Thyroid gland (tissue), 4 donors: ENCODE measurements around the gene CDC20. TPM values are rescaled to one million over a fixed set of nuclear protein-coding genes. Genes with fewer than 3 reads are reported as not detected.

Source experiments
- DNase-seq, 2 donors: peaks; one replicate each; pipeline ENCODE4 v3.0.0-alpha.2; 2019
- H3K27ac ChIP-seq, 3 donors: fragments of 200-600 bp; sonication (generic); 1 replicate in 2 of 3; 2 replicates in 1 of 3; pipeline ENCODE4 v1.5.1; 2016 to 2019; ENCODE audit warnings: mild to moderate bottlenecking in 1 of 3, moderate library complexity in 1 of 3
- H3K27me3 ChIP-seq: fragments of 200-600 bp; sonication (generic); one replicate; pipeline ENCODE4 v1.5.1; 2019
- H3K36me3 ChIP-seq, 2 donors: fragments of 200-600 bp; sonication (generic); one replicate each; pipeline ENCODE4 v1.5.1; 2016 to 2019
- H3K4me1 ChIP-seq, 2 donors: fragments of 200-600 bp; sonication (generic); one replicate each; pipeline ENCODE4 v1.5.1; 2017 to 2019
- H3K4me3 ChIP-seq, 3 donors: fragments of 200-600 bp; sonication (generic); replicated peaks in 1 of 3; 1 replicate in 2 of 3; 2 replicates in 1 of 3; pipeline ENCODE4 v1.5.1; 2016; ENCODE audit warnings: mild to moderate bottlenecking in 1 of 3
- H3K9me3 ChIP-seq: fragments of 200-600 bp; sonication (generic); one replicate; pipeline ENCODE4 v1.5.1; 2017
- POLR2A ChIP-seq, 2 donors: fragments of 450-650 bp; IDR thresholded peaks; one replicate each; pipeline ENCODE4 v1.6.1; 2017; ENCODE audit warnings: antibody characterized with exemption in 2 of 2, mild to moderate bottlenecking in 2 of 2, moderate library complexity in 1 of 2
- WGBS, 2 donors: methylation state at CpG; one replicate each; pipeline ENCODE4 v1.1.5; 2017; 5-methylcytosine and 5-hydroxymethylcytosine counted together
- intact Hi-C: fragments of 100-400 bp; cut with DNase I; formaldehyde crosslinking; loops from one replicate; pipeline ENCODE4 v1.15.1; 2023
- total RNA-seq, 4 donors: library from RNA; depleted of rRNA; stranded (reverse); fragments of >200 nt; gene quantifications; one replicate each; pipeline ENCODE4 v1.2.3, GENCODE V29; 2016
- TF ChIP-seq, protein P1 (sequence below), 6 experiments: fragments of 200-600 bp in 3 of 6; fragments of 450-650 bp in 3 of 6; sonication (generic) in 3 of 6; IDR thresholded peaks; one replicate each; pipeline ENCODE4 v1.5.1; 2016 to 2019; ENCODE audit warnings: antibody characterized with exemption in 6 of 6, mild to moderate bottlenecking in 2 of 6, inconsistent platforms in 1 of 6, moderate library complexity in 1 of 6

The CDC20 gene
- total RNA-seq, 4 donors from 2014 or later = 0.54 to 3.9 (median 2.2) TPM

DNA sequence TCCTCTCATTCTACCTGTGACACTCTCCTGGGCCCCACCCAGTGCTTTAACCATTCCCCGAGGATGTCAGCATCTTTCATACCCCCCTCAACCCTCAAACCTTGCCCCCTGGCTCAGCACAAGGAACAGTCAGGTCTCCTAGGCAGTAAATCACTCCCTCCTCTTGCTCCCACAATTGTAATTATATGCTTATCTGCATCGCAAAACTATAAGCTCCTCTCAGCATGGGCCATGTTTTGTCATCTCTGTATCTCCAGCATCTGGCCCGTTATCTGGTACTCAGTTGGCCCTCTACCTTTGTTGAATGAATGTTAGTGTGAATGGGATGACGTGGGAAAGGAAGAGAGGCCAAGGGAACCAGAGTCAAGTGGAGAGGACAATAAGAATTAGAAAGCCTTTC, 11.8 kb downstream of the CDC20 start:
- H3K27ac ChIP-seq = no peak overlapping the region
- intact Hi-C loops = no loop called here
- WGBS, 2 donors = 88 to 97% methylated on average over 4 of the region's 4 CpGs

DNA sequence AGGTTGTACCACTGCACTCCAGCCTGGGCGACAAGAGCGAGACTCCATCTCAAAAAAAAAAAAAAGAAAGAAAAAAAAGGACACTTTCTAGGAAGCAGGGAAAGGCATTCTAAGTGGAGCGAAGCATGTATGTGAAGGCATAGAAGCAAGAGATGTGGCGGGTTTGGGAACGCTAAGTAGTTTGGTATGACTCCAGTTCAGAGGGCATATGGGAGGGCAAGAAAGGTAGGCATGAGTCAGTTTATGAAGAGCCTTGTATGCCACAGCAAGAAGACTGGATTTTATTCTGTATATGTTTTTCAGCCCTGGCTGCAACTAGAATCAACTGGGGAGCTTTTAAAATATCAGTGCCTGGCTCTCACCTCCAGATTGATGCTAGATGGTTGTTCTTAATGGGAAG, 13.4 kb downstream of the CDC20 start:
- Histone ChIP-seq H3K9me3 (no peaks in the 10 kb centered on the region), H3K4me1 (peaks cover 20 to 32% of the 10 kb centered on the region in 2 donors), H3K27me3 (no peaks in the 10 kb centered on the region), H3K36me3 (no peaks in the 10 kb centered on the region), H3K27ac (no peak overlapping the region), H3K4me3 (no peak overlapping the region)
- TF ChIP-seq, protein P1, sequence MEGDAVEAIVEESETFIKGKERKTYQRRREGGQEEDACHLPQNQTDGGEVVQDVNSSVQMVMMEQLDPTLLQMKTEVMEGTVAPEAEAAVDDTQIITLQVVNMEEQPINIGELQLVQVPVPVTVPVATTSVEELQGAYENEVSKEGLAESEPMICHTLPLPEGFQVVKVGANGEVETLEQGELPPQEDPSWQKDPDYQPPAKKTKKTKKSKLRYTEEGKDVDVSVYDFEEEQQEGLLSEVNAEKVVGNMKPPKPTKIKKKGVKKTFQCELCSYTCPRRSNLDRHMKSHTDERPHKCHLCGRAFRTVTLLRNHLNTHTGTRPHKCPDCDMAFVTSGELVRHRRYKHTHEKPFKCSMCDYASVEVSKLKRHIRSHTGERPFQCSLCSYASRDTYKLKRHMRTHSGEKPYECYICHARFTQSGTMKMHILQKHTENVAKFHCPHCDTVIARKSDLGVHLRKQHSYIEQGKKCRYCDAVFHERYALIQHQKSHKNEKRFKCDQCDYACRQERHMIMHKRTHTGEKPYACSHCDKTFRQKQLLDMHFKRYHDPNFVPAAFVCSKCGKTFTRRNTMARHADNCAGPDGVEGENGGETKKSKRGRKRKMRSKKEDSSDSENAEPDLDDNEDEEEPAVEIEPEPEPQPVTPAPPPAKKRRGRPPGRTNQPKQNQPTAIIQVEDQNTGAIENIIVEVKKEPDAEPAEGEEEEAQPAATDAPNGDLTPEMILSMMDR (IDR thresholded peaks at IDR 0.05) = no peak
- no peak for TF ChIP-seq POLR2A (IDR thresholded peaks at IDR 0.05)
- no peak for DNase-seq
- intact Hi-C loops = no loop called here
- 97% methylated on average over 5 of the region's 5 CpGs for WGBS, 2 donors

More for the DNA sequence above, 11.8 kb downstream of the CDC20 start:
- no peaks in the 10 kb centered on the region for H3K9me3 ChIP-seq
- no peak overlapping the region for H3K4me3 ChIP-seq
- H3K27me3 ChIP-seq = no peaks in the 10 kb centered on the region
- no peak for DNase-seq
- TF ChIP-seq POLR2A (IDR thresholded peaks at IDR 0.05) = no peak
- TF ChIP-seq, protein P1 (IDR thresholded peaks at IDR 0.05) = no peak
- no peaks in the 10 kb centered on the region for H3K36me3 ChIP-seq
- H3K4me1 ChIP-seq = peaks cover 26 to 31% of the 10 kb centered on the region in 2 donors

DNA sequence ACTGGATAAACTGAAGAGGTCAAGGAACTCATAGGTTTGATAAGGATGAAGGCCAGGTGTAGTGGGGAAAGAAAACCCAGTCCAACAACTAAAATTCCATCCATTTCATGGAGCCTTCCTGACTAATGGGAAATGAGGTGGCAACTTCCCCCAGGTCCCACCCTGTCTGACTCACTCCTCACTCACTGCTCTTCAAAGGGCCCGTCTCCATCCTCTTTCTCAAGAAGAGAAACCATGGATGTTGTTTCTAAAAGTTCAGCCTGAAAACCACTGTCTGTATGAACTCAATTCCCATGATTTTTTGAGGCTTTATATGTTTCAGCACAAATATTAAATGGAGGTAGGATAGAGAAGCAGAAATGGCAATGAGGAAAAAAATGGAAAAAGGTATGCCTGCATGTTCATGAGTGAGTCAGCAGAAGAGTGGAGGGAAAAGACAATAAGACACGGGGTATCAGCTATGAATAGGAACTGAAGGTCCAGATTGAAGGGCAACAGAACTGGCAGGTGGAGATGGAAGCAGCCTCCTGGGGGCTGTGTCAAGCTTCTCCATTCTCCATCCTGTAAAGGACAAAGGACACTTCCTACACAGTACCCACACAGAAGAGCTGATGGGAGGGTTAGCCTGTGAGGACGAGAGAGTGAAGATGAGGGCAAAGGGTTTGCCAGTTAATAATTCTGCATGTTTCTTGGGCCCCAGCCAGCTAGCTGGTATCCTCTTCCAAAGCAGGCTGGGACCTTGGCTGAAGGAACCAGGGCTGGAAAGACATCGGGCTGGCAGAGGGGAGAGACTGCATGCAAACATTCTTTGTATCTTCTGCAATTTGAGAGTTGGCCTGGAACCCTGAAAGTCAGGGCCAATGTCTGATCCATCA, 14.5 kb downstream of the CDC20 start:
- Histone ChIP-seq H3K9me3 (no peaks in the 10 kb centered on the region), H3K4me3 (no peak overlapping the region), H3K27ac (peak overlapping the region in 1 of 3 donors; percentile 35), H3K4me1 (peaks cover 19 to 36% of the 10 kb centered on the region in 2 donors), H3K27me3 (no peaks in the 10 kb centered on the region), H3K36me3 (no peaks in the 10 kb centered on the region)
- intact Hi-C loops = no loop called here
- TF ChIP-seq, protein P1 (IDR thresholded peaks at IDR 0.05) = no peak
- no peak for TF ChIP-seq POLR2A (IDR thresholded peaks at IDR 0.05)
- no peak for DNase-seq
- WGBS, 2 donors = 73 to 77% methylated on average over 4 of the region's 4 CpGs

DNA sequence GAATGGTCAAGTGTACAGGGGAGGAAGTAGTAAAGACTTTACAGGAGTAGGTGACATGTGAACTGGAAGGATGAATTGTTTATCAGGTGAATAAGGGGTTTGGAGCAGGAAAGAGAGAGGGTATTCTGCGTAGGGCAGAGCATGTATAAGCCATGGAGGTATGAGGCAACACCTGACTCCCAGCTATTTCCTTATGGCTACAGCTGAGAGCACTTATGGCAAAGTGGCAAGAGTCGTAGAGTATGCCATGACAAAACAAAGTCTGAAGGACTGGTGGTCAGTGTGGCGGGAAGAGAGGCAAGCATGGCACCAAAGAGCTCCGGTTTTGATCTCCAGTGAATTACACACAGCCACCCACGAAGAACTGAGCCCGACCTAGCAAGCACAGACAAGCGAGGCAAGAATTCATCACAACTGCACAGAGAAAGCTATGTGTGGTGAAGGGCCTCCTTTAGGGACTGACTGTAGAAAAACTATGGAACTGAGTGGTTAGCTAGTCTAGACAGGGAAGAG, 18.0 kb downstream of the CDC20 start:
- H3K4me3 ChIP-seq = no peak overlapping the region
- no peaks in the 10 kb centered on the region for H3K36me3 ChIP-seq
- H3K27ac ChIP-seq = peak overlapping the region; percentile 1 to 34 (median 17)
- intact Hi-C loops = no loop called here
- TF ChIP-seq, protein P1 (IDR thresholded peaks at IDR 0.05) = no peak
- no peak for TF ChIP-seq POLR2A (IDR thresholded peaks at IDR 0.05)
- DNase-seq = peak; percentile 62 to 74
- WGBS, 2 donors = 27 to 49% methylated on average over 7 of the region's 7 CpGs
- H3K9me3 ChIP-seq = no peaks in the 10 kb centered on the region
- peaks cover 9 to 28% of the 10 kb centered on the region in 2 donors for H3K4me1 ChIP-seq
- no peaks in the 10 kb centered on the region for H3K27me3 ChIP-seq

DNA sequence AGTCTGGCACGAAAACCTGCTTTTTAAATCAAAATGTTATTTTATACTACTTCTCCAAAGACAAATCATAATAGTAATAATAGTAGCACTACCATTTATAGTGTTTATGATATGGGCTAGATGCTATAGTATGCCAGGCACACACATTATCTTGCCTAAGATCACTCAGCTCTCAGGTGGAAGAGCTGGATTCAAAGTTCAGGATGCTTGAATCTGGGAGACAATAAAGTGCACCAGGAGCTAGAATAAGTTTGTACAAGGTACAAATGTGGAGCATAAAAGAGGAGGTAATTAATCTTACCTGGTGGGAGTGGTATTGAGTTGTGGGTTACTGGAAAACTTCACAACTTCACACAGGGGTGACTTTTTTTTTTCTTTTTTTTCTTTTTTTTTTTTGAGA, 19.1 kb downstream of the CDC20 start:
- H3K27me3 ChIP-seq = no peaks in the 10 kb centered on the region
- peaks cover 7 to 8% of the 10 kb centered on the region in 2 donors for H3K36me3 ChIP-seq
- H3K9me3 ChIP-seq = no peaks in the 10 kb centered on the region
- H3K27ac ChIP-seq = peak overlapping the region in 1 of 3 donors; percentile 34
- WGBS, 2 donors = 89 to 96% methylated on average over 1 of the region's 1 CpG
- TF ChIP-seq, protein P1 (IDR thresholded peaks at IDR 0.05) = no peak
- no peak for TF ChIP-seq POLR2A (IDR thresholded peaks at IDR 0.05)
- intact Hi-C loops = no loop called here
- H3K4me3 ChIP-seq = no peak overlapping the region
- DNase-seq = no peak
- peaks cover 9 to 28% of the 10 kb centered on the region in 2 donors for H3K4me1 ChIP-seq
